Measurements from ENCODE around the gene NEMP1.
A peak's percentile ranks its signal among the peaks of the same experiment; 100 is the strongest.

NEMP1 gene

DNA sequence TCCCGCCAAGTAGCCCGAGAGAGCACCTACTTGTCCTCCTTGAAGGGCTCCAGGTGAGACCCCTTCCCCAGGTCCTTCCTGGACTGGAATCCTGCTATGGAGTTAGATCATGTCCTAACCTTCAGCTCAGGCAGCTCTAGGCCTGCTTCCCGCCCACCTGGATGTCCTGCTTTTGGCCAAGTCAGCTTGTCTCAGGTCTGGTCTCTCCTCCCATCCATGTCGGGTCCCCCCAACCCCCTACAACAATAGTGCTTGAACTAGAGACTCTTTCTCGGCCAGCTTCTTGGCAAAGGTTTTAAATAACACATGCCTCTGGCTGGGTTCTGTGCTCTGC lies 13.9 kb upstream of the NEMP1 start:
- Histone ChIP-seq H3K9me2 (replicated peaks; ENCODE audit: insufficient read depth, low read length) (no peaks in the 10 kb centered on the region), H3K4me2 (ENCODE audit: low read depth, low read length, poor library complexity, severe bottlenecking) (no peak overlapping the region), H3K4me3 (ENCODE audit: insufficient read depth, low read length, poor library complexity, severe bottlenecking) (no peak overlapping the region), H3K27ac (ENCODE audit: low read depth, low read length) (peak overlapping the region; percentile 74), H3K79me2 (ENCODE audit: insufficient read depth, low read length) (peaks cover 9% of the 10 kb centered on the region; the same call in 1 of the 2 replicates), H3K9ac (ENCODE audit: low read length) (no peak overlapping the region), H3K36me3 (ENCODE audit: low read length) (no peaks in the 10 kb centered on the region), H3F3A (ENCODE audit: insufficient read depth) (peaks cover 35% of the 10 kb centered on the region), H2AFZ (ENCODE audit: low read depth, low read length, severe bottlenecking) (no peak overlapping the region), H3K9me3 (ENCODE audit: insufficient read depth, low read length) (no peaks in the 10 kb centered on the region), H4K20me1 (ENCODE audit: low read depth, low read length) (no peaks in the 10 kb centered on the region), H3K27me3 (ENCODE audit: low read length) (no peaks in the 10 kb centered on the region)
- TF ChIP-seq EZH2phosphoT487 (conservative IDR thresholded peaks at IDR 0.05; ENCODE audit: low read length) = no peak
- TF ChIP-seq, protein P1, sequence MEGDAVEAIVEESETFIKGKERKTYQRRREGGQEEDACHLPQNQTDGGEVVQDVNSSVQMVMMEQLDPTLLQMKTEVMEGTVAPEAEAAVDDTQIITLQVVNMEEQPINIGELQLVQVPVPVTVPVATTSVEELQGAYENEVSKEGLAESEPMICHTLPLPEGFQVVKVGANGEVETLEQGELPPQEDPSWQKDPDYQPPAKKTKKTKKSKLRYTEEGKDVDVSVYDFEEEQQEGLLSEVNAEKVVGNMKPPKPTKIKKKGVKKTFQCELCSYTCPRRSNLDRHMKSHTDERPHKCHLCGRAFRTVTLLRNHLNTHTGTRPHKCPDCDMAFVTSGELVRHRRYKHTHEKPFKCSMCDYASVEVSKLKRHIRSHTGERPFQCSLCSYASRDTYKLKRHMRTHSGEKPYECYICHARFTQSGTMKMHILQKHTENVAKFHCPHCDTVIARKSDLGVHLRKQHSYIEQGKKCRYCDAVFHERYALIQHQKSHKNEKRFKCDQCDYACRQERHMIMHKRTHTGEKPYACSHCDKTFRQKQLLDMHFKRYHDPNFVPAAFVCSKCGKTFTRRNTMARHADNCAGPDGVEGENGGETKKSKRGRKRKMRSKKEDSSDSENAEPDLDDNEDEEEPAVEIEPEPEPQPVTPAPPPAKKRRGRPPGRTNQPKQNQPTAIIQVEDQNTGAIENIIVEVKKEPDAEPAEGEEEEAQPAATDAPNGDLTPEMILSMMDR (IDR thresholded peaks at IDR 0.05; ENCODE audit: insufficient read depth, low read length, poor library complexity, severe bottlenecking) = no peak

DNA sequence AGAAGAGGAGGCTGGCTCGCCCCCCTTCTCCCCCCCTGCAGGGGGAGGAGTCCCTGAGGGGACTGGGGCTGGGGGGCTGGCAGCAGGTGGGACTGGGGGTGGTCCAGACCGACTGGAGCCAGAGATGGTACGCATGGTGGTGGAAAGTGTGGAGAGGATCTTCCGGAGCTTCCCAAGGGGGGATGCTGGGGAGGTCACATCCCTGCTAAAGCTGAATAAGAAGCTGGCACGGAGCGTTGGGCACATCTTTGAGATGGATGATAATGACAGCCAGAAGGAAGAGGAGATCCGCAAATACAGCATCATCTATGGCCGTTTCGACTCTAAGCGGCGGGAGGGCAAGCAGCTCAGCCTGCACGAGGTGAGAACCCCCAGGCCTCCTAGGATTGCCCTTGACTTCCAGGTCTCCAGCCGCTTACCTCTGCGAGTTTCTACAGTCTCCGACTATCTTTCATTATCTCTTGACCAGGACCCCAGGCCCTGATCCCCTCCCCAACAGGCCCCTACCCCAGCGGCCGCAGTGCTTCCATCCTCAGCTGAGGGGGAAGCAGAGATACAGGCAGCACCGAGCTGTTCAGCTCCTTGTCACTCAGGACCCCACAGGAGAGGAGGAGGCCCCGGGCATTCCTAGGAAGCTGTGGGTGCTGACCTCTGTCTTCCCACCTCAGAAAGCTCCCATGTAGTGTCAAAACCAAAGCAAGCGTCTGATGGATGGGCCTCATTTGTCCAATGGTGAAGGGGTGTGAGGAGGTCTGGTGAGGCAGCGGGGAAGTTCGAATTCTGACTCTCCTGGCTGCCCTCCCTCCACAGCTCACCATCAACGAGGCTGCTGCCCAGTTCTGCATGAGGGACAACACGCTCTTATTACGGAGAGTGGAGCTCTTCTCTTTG lies 13.3 kb upstream of the NEMP1 start:
- Histone ChIP-seq H3K27ac (ENCODE audit: low read depth, low read length) (no peak overlapping the region), H3K4me3 (ENCODE audit: insufficient read depth, low read length, poor library complexity, severe bottlenecking) (no peak overlapping the region), H3K9ac (ENCODE audit: low read length) (no peak overlapping the region), H3K4me2 (ENCODE audit: low read depth, low read length, poor library complexity, severe bottlenecking) (no peak overlapping the region), H3K9me2 (replicated peaks; ENCODE audit: insufficient read depth, low read length) (no peaks in the 10 kb centered on the region), H3K79me2 (ENCODE audit: insufficient read depth, low read length) (peaks cover 9% of the 10 kb centered on the region; the same call in 1 of the 2 replicates), H3K27me3 (ENCODE audit: low read length) (no peaks in the 10 kb centered on the region), H4K20me1 (ENCODE audit: low read depth, low read length) (no peaks in the 10 kb centered on the region), H3K9me3 (ENCODE audit: insufficient read depth, low read length) (no peaks in the 10 kb centered on the region), H2AFZ (ENCODE audit: low read depth, low read length, severe bottlenecking) (no peak overlapping the region), H3K36me3 (ENCODE audit: low read length) (no peaks in the 10 kb centered on the region), H3F3A (ENCODE audit: insufficient read depth) (peaks cover 31% of the 10 kb centered on the region)
- TF ChIP-seq, protein P1 (IDR thresholded peaks at IDR 0.05; ENCODE audit: insufficient read depth, low read length, poor library complexity, severe bottlenecking) = no peak
- no peak for TF ChIP-seq EZH2phosphoT487 (conservative IDR thresholded peaks at IDR 0.05; ENCODE audit: low read length)

DNA sequence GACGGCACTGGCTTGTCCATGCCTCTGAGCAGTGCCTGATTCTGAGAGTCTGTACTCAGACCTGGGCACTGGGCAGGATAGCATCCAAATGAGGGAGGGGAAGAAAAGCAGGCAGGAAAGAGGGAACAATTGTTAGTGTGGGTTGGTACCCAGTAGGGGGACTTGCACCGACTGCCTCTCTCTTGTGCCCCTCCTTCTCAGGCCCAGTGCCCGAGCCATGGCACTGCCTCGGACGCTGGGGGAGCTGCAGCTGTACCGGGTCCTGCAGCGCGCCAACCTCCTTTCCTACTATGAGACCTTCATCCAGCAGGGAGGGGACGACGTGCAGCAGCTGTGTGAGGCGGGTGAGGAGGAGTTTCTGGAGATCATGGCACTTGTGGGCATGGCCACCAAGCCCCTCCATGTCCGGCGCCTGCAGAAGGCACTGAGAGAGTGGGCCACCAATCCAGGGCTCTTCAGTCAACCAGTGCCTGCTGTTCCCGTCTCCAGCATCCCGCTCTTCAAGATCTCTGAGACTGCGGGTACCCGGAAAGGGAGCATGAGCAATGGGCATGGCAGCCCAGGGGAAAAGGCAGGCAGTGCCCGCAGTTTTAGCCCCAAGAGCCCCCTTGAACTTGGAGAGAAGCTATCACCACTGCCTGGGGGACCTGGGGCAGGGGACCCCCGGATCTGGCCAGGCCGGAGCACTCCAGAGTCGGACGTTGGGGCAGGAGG lies 12.5 kb upstream of the NEMP1 start:
- Histone ChIP-seq H3K9me2 (replicated peaks; ENCODE audit: insufficient read depth, low read length) (no peaks in the 10 kb centered on the region), H3K4me3 (ENCODE audit: insufficient read depth, low read length, poor library complexity, severe bottlenecking) (no peak overlapping the region), H3K79me2 (ENCODE audit: insufficient read depth, low read length) (peaks cover 9% of the 10 kb centered on the region; the same call in 1 of the 2 replicates), H3K27ac (ENCODE audit: low read depth, low read length) (no peak overlapping the region), H3F3A (ENCODE audit: insufficient read depth) (peaks cover 39% of the 10 kb centered on the region), H2AFZ (ENCODE audit: low read depth, low read length, severe bottlenecking) (no peak overlapping the region), H3K9me3 (ENCODE audit: insufficient read depth, low read length) (no peaks in the 10 kb centered on the region), H4K20me1 (ENCODE audit: low read depth, low read length) (no peaks in the 10 kb centered on the region), H3K36me3 (ENCODE audit: low read length) (no peaks in the 10 kb centered on the region), H3K9ac (ENCODE audit: low read length) (no peak overlapping the region), H3K4me2 (ENCODE audit: low read depth, low read length, poor library complexity, severe bottlenecking) (peak overlapping the region; percentile 85), H3K27me3 (ENCODE audit: low read length) (no peaks in the 10 kb centered on the region)
- TF ChIP-seq, protein P1 (IDR thresholded peaks at IDR 0.05; ENCODE audit: insufficient read depth, low read length, poor library complexity, severe bottlenecking) = no peak
- TF ChIP-seq EZH2phosphoT487 (conservative IDR thresholded peaks at IDR 0.05; ENCODE audit: low read length) = no peak

Data from SU-DHL-6 (cell line).